ENCODE results near the gene DEFB127. TPM values are rescaled to one million over a fixed set of nuclear protein-coding genes. Genes with fewer than 3 reads are reported as not detected.
"Not testable (repeated sequence)": the region's sequence is repeated elsewhere in the genome, so short reads cannot be mapped to it uniquely, and the experiment has no call there.

The DEFB127 gene
- total RNA-seq, 4 donors from 2014 or later: not detected

GRCh38 chr20:199996-200395, 42.7 kb downstream of the DEFB127 start:
- Histone ChIP-seq H3K4me1 (no peaks in the 10 kb centered on the region), H3K9me3 (no peaks in the 10 kb centered on the region), H3K36me3 (no peaks in the 10 kb centered on the region), H3K4me3 (no peak overlapping the region), H3K27ac (no peak overlapping the region), H3K27me3 (no peaks in the 10 kb centered on the region)
- WGBS, 2 donors (ENCODE audit: low coverage in 1 of 2): 37 to 66% methylated on average over 2 to 4 of the region's 4 CpGs
- in situ Hi-C loops (cut with MboI; ENCODE audit: low pct_ligation_motif_present in 1 of 4, low pct_unique_long_range_greater_than_20kb in 1 of 4, low sequenced_read_pairs in 3 of 4) (no loop called here), intact Hi-C loops (cut with DNase I; ENCODE audit: low total_unique reads) (no loop called here)
- no peak for TF ChIP-seq POLR2A (IDR thresholded peaks at IDR 0.05)
- no peak for TF ChIP-seq CTCF (IDR thresholded peaks at IDR 0.05)
- TF ChIP-seq POLR2AphosphoS5 (IDR thresholded peaks at IDR 0.05): no peak
- no peak for TF ChIP-seq EP300 (IDR thresholded peaks at IDR 0.05; ENCODE audit: low read depth)
- no peak for DNase-seq

DNA sequence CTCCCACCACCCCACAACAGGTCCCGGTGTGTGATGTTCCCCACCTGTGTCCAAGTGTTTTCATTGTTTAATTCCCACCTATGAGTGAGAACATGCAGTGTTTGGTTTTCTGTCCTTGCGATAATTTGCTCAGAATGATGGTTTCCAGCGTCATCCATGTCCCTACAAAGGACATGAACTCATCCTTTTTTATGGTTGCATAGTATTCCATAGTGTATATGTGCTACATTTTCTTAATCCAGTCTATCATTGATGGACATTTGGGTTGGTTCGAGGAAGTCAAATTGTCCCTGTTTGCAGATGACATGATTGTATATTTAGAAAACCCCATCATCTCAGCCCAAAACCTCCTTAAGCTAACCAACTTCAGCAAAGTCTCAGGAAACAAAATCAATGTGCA, 46.4 kb downstream of the DEFB127 start:
- in situ Hi-C loops (cut with MboI; ENCODE audit: low pct_ligation_motif_present in 1 of 4, low pct_unique_long_range_greater_than_20kb in 1 of 4, low sequenced_read_pairs in 3 of 4); H3K36me3 ChIP-seq; DNase-seq; H3K27ac ChIP-seq; H3K9me3 ChIP-seq; intact Hi-C loops (cut with DNase I; ENCODE audit: low total_unique reads); H3K4me1 ChIP-seq; H3K27me3 ChIP-seq; H3K4me3 ChIP-seq: not testable (repeated sequence)
- 68% methylated on average over 4 of the region's 4 CpGs for WGBS, 2 donors (ENCODE audit: low coverage in 1 of 2)

Other genes with a start within 250 kb of the DEFB127 start
- not detected for gene DEFB125, start 69.8 kb upstream of the DEFB127 start, total RNA-seq
- gene DEFB126, start 14.9 kb upstream of the DEFB127 start, total RNA-seq: not detected
- not detected for gene DEFB128, start 32.3 kb downstream of the DEFB127 start, total RNA-seq
- gene DEFB129, start 69.8 kb downstream of the DEFB127 start, total RNA-seq: not detected
- gene DEFB132, start 100.3 kb downstream of the DEFB127 start, total RNA-seq: not detected
- gene C20orf96, start 133.3 kb downstream of the DEFB127 start, total RNA-seq: 10 to 100 TPM in 1 of 4 donors, 1 to 10 TPM in 3; 3.0 to 97.3 (median 3.7) TPM
- gene ZCCHC3, start 140.1 kb downstream of the DEFB127 start, total RNA-seq: 10 to 100 TPM in 2 of 4 donors, 1 to 10 TPM in 2; 6.6 to 16.0 (median 10.1) TPM
- 1 to 10 TPM; 2.0 to 5.0 (median 3.5) TPM for gene SOX12, start 168.1 kb downstream of the DEFB127 start, total RNA-seq
- 10 to 100 TPM in 3 of 4 donors, 1 to 10 TPM in 1; 7.1 to 18.0 (median 12.8) TPM for gene NRSN2, start 189.7 kb downstream of the DEFB127 start, total RNA-seq
- 10 to 100 TPM in 2 of 4 donors, 1 to 10 TPM in 2; 3.8 to 11.3 (median 7.9) TPM for gene TRIB3, start 223.3 kb downstream of the DEFB127 start, total RNA-seq